ENCODE data around the gene ACVR1B.

GRCh38 chr12:51971679-51972421 is 20.4 kb downstream of the ACVR1B start:
- TF ChIP-seq EZH2 (IDR thresholded peaks at IDR 0.05; ENCODE audit: borderline replicate concordance, insufficient read depth, low read depth, low read length, poor library complexity, severe bottlenecking): no peak
- TF ChIP-seq CTCF (IDR thresholded peaks at IDR 0.05): no peak

Measured in B cell (primary cell).